ENCODE results near the gene RNF43.

RNF43 gene

GRCh38 chr17:58381124-58382035, 36.0 kb downstream of the RNF43 start:
- DNase-seq (ENCODE audit: low read depth), result no peak

- no peak for DNase-seq (ENCODE audit: low read depth)
These were observed 36.9 kb downstream of the RNF43 start for GRCh38 chr17:58380207-58381123.

- no peak for DNase-seq (ENCODE audit: low read depth)
These were observed 37.9 kb downstream of the RNF43 start for GRCh38 chr17:58379511-58379824.

GRCh38 chr17:58378733-58379510, 38.4 kb downstream of the RNF43 start:
- no peak for DNase-seq (ENCODE audit: low read depth)

GRCh38 chr17:58377661-58378060, 39.7 kb downstream of the RNF43 start:
- DNase-seq (ENCODE audit: low read depth), result no peak

GRCh38 chr17:58377093-58377601, 40.2 kb downstream of the RNF43 start:
- DNase-seq (ENCODE audit: low read depth), result no peak

- DNase-seq (ENCODE audit: low read depth), result no peak
These were observed 40.8 kb downstream of the RNF43 start for GRCh38 chr17:58376472-58377000.

- DNase-seq (ENCODE audit: low read depth), result no peak
These were observed 41.5 kb downstream of the RNF43 start for GRCh38 chr17:58375811-58376210.

- no peak for DNase-seq (ENCODE audit: low read depth)
These were observed 42.1 kb downstream of the RNF43 start for GRCh38 chr17:58375256-58375655.

GRCh38 chr17:58373923-58374322, 43.4 kb downstream of the RNF43 start:
- no peak for DNase-seq (ENCODE audit: low read depth)

GRCh38 chr17:58373003-58373402, 44.3 kb downstream of the RNF43 start:
- no peak for DNase-seq (ENCODE audit: low read depth)

GRCh38 chr17:58371300-58371950, 45.9 kb downstream of the RNF43 start:
- no peak for DNase-seq (ENCODE audit: low read depth)

GRCh38 chr17:58370716-58371115, 46.6 kb downstream of the RNF43 start:
- DNase-seq (ENCODE audit: low read depth), result no peak

- no peak for DNase-seq (ENCODE audit: low read depth)
These were observed 47.0 kb downstream of the RNF43 start for GRCh38 chr17:58370309-58370708.

GRCh38 chr17:58369214-58370031, 47.9 kb downstream of the RNF43 start:
- DNase-seq (ENCODE audit: low read depth), result no peak

- DNase-seq (ENCODE audit: low read depth), result no peak
These were observed 48.5 kb downstream of the RNF43 start for GRCh38 chr17:58368860-58369213.

Data from activated T-helper 1 cell treated with Interleukin-2 at 50 U/mL for 16 hours (primary cell).